Measurements from ENCODE around the gene EGR1. TPM values are rescaled to one million over a fixed set of nuclear protein-coding genes. Genes with fewer than 3 reads are reported as not detected.

Gene EGR1
- total RNA-seq: 14.7 TPM

DNA sequence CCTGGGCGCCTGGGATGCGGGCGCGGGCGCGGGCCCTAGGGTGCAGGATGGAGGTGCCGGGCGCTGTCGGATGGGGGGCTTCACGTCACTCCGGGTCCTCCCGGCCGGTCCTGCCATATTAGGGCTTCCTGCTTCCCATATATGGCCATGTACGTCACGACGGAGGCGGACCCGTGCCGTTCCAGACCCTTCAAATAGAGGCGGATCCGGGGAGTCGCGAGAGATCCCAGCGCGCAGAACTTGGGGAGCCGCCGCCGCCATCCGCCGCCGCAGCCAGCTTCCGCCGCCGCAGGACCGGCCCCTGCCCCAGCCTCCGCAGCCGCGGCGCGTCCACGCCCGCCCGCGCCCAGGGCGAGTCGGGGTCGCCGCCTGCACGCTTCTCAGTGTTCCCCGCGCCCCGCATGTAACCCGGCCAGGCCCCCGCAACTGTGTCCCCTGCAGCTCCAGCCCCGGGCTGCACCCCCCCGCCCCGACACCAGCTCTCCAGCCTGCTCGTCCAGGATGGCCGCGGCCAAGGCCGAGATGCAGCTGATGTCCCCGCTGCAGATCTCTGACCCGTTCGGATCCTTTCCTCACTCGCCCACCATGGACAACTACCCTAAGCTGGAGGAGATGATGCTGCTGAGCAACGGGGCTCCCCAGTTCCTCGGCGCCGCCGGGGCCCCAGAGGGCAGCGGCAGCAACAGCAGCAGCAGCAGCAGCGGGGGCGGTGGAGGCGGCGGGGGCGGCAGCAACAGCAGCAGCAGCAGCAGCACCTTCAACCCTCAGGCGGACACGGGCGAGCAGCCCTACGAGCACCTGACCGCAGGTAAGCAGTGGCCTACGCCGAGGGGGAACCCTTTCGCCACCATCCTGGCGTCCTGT, at the start of gene EGR1:
Gene EGR1, plus strand, starts transcription at position 219 of the 864 bp plus-strand sequence. Its CDS starts 283 bp downstream, at position 502.

GRCh38 chr5:138438724-138439476, 26.4 kb upstream of the EGR1 start, which contains the start of gene REEP2:
TSS of gene REEP2 (plus strand) at chr5:138439057. CDS start at chr5:138439209, 152 bp downstream.

Small RNAs within 50 kb of the gene (small RNA-seq; reads per million reads assigned to genes)
- gene AC113403.1 (ENCODE audit: low replicate concordance): not detected

Other genes with a start within 250 kb of the EGR1 start
- gene GFRA3, start 190.9 kb upstream of the EGR1 start, total RNA-seq: 0.93 TPM
- 5.1 TPM for gene CDC25C, start 133.7 kb upstream of the EGR1 start, total RNA-seq
- 29.5 TPM for gene FAM53C, start 127.2 kb upstream of the EGR1 start, total RNA-seq
- gene KDM3B, start 112.8 kb upstream of the EGR1 start, total RNA-seq: 92.5 TPM
- gene REEP2, start 26.4 kb upstream of the EGR1 start, total RNA-seq: 3.0 TPM
- 50.7 TPM for gene ETF1, start 77.8 kb downstream of the EGR1 start, total RNA-seq
- gene HSPA9, start 109.9 kb downstream of the EGR1 start, total RNA-seq: 275 TPM